ENCODE data around the gene SLC39A8. TPM values are rescaled to one million over a fixed set of nuclear protein-coding genes. Genes with fewer than 3 reads are reported as not detected.

Gene SLC39A8
- polyA plus RNA-seq, 1 of the 3 experiments (the other 2 are of a cell fraction): 1.5 TPM

GRCh38 chr4:102219129-102219528 is 126.2 kb downstream of the SLC39A8 start:
- Histone ChIP-seq H3K27ac (ENCODE audit: low read depth in 2 of 2, low read length in 1 of 2) (no peak overlapping the region), H3F3A (replicated peaks; ENCODE audit: insufficient read depth) (no peaks in the 10 kb centered on the region), H3K27me3 (ENCODE audit: insufficient read depth) (no peaks in the 10 kb centered on the region), H3K9ac (no peak overlapping the region), H3K4me2 (no peak overlapping the region), H3K9me2 (no peaks in the 10 kb centered on the region), H4K20me1 (ENCODE audit: insufficient read depth) (no peaks in the 10 kb centered on the region), H3K4me1 (ENCODE audit: control insufficient read depth in 1 of 2, insufficient read depth in 2 of 2, low read depth in 1 of 2, low read length in 1 of 2) (no peaks in the 10 kb centered on the region; a peak in 1 of 4 replicates), H3K36me3 (replicated peaks in 1 of 2; ENCODE audit: control insufficient read depth in 1 of 2, insufficient read depth in 2 of 2, low read length in 1 of 2) (no peaks in the 10 kb centered on the region), H3K9me3 (no peaks in the 10 kb centered on the region), H3K4me3 (ENCODE audit: low read depth in 2 of 2, low read length in 1 of 2) (no peak overlapping the region), H3K79me2 (ENCODE audit: insufficient read depth) (no peaks in the 10 kb centered on the region), H2AFZ (ENCODE audit: low read depth) (no peak overlapping the region)
- ChIA-PET POLR2A (no interaction called here), CTCF (interaction anchor here (1.1 kb wide), 1 partner anchor 39 kb away, joined by 3 read pairs; no protein-coding TSS in a partner anchor)
- no peak for DNase-seq
- TF ChIP-seq MAX (IDR thresholded peaks at IDR 0.05; ENCODE audit: low read depth) (no peak), PBX3 (IDR thresholded peaks at IDR 0.05) (no peak), FOXM1 (IDR thresholded peaks at IDR 0.05; ENCODE audit: low read depth) (no peak), RAD21 (IDR thresholded peaks at IDR 0.05; ENCODE audit: low read length) (no peak), IRF3 (IDR thresholded peaks at IDR 0.05; ENCODE audit: low read depth, low read length) (no peak), YY1 (IDR thresholded peaks at IDR 0.05; ENCODE audit: low read depth) (no peak), GABPA (IDR thresholded peaks at IDR 0.05; ENCODE audit: low read depth) (no peak), GATA2 (CRISPR knock-in tag; IDR thresholded peaks at IDR 0.05) (no peak), USF1 (IDR thresholded peaks at IDR 0.05; ENCODE audit: borderline replicate concordance, low read depth) (no peak), EP300 (IDR thresholded peaks at IDR 0.05; ENCODE audit: borderline replicate concordance in 1 of 2, low read depth in 1 of 2, low read length in 1 of 2) (no peak), TCF12 (IDR thresholded peaks at IDR 0.05) (no peak), NRF1 (IDR thresholded peaks at IDR 0.05; ENCODE audit: low read depth, low read length) (no peak), USF2 (IDR thresholded peaks at IDR 0.05; ENCODE audit: borderline replicate concordance, low read depth, low read length) (no peak), SMC3 (IDR thresholded peaks at IDR 0.05; ENCODE audit: low read depth, low read length) (no peak), FOSL2 (IDR thresholded peaks at IDR 0.05; ENCODE audit: borderline replicate concordance, low read depth) (no peak), SIN3A (IDR thresholded peaks at IDR 0.05; ENCODE audit: borderline replicate concordance, low read depth, low read length) (no peak), CHD2 (IDR thresholded peaks at IDR 0.05; ENCODE audit: low read length, partially characterized antibody) (no peak)
- TF ChIP-seq, protein P1, sequence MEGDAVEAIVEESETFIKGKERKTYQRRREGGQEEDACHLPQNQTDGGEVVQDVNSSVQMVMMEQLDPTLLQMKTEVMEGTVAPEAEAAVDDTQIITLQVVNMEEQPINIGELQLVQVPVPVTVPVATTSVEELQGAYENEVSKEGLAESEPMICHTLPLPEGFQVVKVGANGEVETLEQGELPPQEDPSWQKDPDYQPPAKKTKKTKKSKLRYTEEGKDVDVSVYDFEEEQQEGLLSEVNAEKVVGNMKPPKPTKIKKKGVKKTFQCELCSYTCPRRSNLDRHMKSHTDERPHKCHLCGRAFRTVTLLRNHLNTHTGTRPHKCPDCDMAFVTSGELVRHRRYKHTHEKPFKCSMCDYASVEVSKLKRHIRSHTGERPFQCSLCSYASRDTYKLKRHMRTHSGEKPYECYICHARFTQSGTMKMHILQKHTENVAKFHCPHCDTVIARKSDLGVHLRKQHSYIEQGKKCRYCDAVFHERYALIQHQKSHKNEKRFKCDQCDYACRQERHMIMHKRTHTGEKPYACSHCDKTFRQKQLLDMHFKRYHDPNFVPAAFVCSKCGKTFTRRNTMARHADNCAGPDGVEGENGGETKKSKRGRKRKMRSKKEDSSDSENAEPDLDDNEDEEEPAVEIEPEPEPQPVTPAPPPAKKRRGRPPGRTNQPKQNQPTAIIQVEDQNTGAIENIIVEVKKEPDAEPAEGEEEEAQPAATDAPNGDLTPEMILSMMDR (IDR thresholded peaks at IDR 0.05): no peak
- TF ChIP-seq, protein P2, sequence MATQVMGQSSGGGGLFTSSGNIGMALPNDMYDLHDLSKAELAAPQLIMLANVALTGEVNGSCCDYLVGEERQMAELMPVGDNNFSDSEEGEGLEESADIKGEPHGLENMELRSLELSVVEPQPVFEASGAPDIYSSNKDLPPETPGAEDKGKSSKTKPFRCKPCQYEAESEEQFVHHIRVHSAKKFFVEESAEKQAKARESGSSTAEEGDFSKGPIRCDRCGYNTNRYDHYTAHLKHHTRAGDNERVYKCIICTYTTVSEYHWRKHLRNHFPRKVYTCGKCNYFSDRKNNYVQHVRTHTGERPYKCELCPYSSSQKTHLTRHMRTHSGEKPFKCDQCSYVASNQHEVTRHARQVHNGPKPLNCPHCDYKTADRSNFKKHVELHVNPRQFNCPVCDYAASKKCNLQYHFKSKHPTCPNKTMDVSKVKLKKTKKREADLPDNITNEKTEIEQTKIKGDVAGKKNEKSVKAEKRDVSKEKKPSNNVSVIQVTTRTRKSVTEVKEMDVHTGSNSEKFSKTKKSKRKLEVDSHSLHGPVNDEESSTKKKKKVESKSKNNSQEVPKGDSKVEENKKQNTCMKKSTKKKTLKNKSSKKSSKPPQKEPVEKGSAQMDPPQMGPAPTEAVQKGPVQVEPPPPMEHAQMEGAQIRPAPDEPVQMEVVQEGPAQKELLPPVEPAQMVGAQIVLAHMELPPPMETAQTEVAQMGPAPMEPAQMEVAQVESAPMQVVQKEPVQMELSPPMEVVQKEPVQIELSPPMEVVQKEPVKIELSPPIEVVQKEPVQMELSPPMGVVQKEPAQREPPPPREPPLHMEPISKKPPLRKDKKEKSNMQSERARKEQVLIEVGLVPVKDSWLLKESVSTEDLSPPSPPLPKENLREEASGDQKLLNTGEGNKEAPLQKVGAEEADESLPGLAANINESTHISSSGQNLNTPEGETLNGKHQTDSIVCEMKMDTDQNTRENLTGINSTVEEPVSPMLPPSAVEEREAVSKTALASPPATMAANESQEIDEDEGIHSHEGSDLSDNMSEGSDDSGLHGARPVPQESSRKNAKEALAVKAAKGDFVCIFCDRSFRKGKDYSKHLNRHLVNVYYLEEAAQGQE (IDR thresholded peaks at IDR 0.05; ENCODE audit: low read depth, low read length): no peak
- 67% methylated on average over 4 of the region's 4 CpGs for WGBS (ENCODE audit: low lambda C conversion rate)
